Lower lobe of right lung (tissue), 2 donors: ENCODE measurements around the gene DNAJC22. TPM values are rescaled to one million over a fixed set of nuclear protein-coding genes. Genes with fewer than 3 reads are reported as not detected.

Experiments used
- ATAC-seq, 2 donors: fragments of 200-7000 bp; cut with Tn5 transposase; one replicate each; pipeline ENCODE4 v1.9.1; 2020 to 2022; ENCODE audit warnings: mild to moderate bottlenecking in 2 of 2, moderate library complexity in 2 of 2
- DNase-seq: peaks from one replicate; pipeline ENCODE4 v3.0.0-alpha.2; 2020
- H3K27ac ChIP-seq: fragments of 200-600 bp; one replicate; pipeline ENCODE4 v1.8.0; 2022
- H3K27me3 ChIP-seq: fragments of 200-600 bp; one replicate; pipeline ENCODE4 v1.8.0; 2022; ENCODE audit warnings: low read depth
- H3K36me3 ChIP-seq: fragments of 200-600 bp; one replicate; pipeline ENCODE4 v1.8.0; 2022; ENCODE audit warnings: mild to moderate bottlenecking
- H3K4me1 ChIP-seq: fragments of 200-600 bp; one replicate; pipeline ENCODE4 v1.8.0; 2022
- H3K4me3 ChIP-seq: fragments of 200-600 bp; one replicate; pipeline ENCODE4 v1.8.0; 2022; ENCODE audit warnings: mild to moderate bottlenecking
- H3K9me3 ChIP-seq: fragments of 200-600 bp; one replicate; pipeline ENCODE4 v1.8.0; 2022
- CTCF ChIP-seq: fragments of 200-600 bp; IDR thresholded peaks from one replicate; pipeline ENCODE4 v1.8.0; 2022; ENCODE audit warnings: antibody characterized with exemption, mild to moderate bottlenecking
- intact Hi-C: fragments of 100-400 bp; cut with DNase I; formaldehyde crosslinking; loops from one replicate; pipeline ENCODE4 v1.11.0; 2022
- total RNA-seq: library from RNA; stranded (reverse); fragmentation: NEBNext Ultra II Directional; extraction: Animal tissue kit (Norgen Biotek cat#: 25700); gene quantifications from one replicate; pipeline ENCODE4 v1.2.1, GENCODE V29; 2021
- donor health status: DM: no; HTN: yes; CAD: no; lungs with severe emphysema.

Gene DNAJC22
- total RNA-seq, 1 donor from 2014 or later, result 0.18 TPM

- intact Hi-C loops, result no loop called here
- peak; percentile 93 to 94 for ATAC-seq
- peaks cover 24% of the 10 kb centered on the region for H3K4me1 ChIP-seq
- peak within 1 kb of the TSS; percentile 43 for H3K4me3 ChIP-seq
- H3K27ac ChIP-seq, result no peak within 1 kb of the TSS
- DNase-seq, result peak; percentile 87
- no peaks in the 10 kb centered on the region for H3K36me3 ChIP-seq
- H3K27me3 ChIP-seq, result peaks cover 82% of the 10 kb centered on the region
- no peaks in the 10 kb centered on the region for H3K9me3 ChIP-seq
- TF ChIP-seq CTCF, result peak; percentile 93
Observed at GRCh38 chr12:49336645-49337584, 9.8 kb upstream of the DNAJC22 start, which contains the start of gene C1QL4. Gene C1QL4 (minus strand): TSS chr12:49337188. CDS start chr12:49336477, 711 bp downstream.

- Histone ChIP-seq H3K36me3 (no peaks in the 10 kb centered on the region), H3K4me1 (peaks cover 37% of the 10 kb centered on the region), H3K4me3 (no peak overlapping the region), H3K9me3 (no peaks in the 10 kb centered on the region), H3K27ac (no peak overlapping the region), H3K27me3 (peaks cover 84% of the 10 kb centered on the region)
- intact Hi-C loops, result no loop called here
- TF ChIP-seq CTCF, result no peak
- ATAC-seq, result no peak
- DNase-seq, result no peak
Observed at GRCh38 chr12:49338830-49339463, 7.7 kb upstream of the DNAJC22 start.

- Histone ChIP-seq H3K9me3 (no peaks in the 10 kb centered on the region), H3K27ac (no peak overlapping the region), H3K4me1 (peaks cover 38% of the 10 kb centered on the region), H3K27me3 (peaks cover 84% of the 10 kb centered on the region), H3K4me3 (no peak overlapping the region), H3K36me3 (no peaks in the 10 kb centered on the region)
- no peak for TF ChIP-seq CTCF
- intact Hi-C loops, result no loop called here
- DNase-seq, result no peak
- ATAC-seq, result no peak
Observed at GRCh38 chr12:49339464-49339861, 7.2 kb upstream of the DNAJC22 start.

- no peak for TF ChIP-seq CTCF
- DNase-seq, result no peak
- peaks cover 84% of the 10 kb centered on the region for H3K27me3 ChIP-seq
- ATAC-seq, result no peak
- no peak overlapping the region for H3K27ac ChIP-seq
- H3K36me3 ChIP-seq, result no peaks in the 10 kb centered on the region
- intact Hi-C loops, result no loop called here
- no peaks in the 10 kb centered on the region for H3K9me3 ChIP-seq
- no peak overlapping the region for H3K4me3 ChIP-seq
- H3K4me1 ChIP-seq, result peaks cover 45% of the 10 kb centered on the region
Observed at GRCh38 chr12:49340095-49340870, 6.4 kb upstream of the DNAJC22 start.
